NK-92 treated with Interleukin-12 subunit alpha and Interleukin-12 subunit beta, amount 100 ng/mL, for 24 hours (cell line): ENCODE results near the gene NRGN.
"Not testable (repeated sequence)": the region's sequence is repeated elsewhere in the genome, so short reads cannot be mapped to it uniquely, and the experiment has no call there.

ENCODE experiments used
- DNase-seq: peaks from one replicate; lab custom pipeline; 2025; lab: John Stamatoyannopoulos, UW

Gene NRGN

GRCh38 chr11:124758355-124759265 is 18.9 kb downstream of the NRGN start:
- no peak for DNase-seq

- DNase-seq = no peak
These were observed 19.8 kb downstream of the NRGN start for GRCh38 chr11:124759266-124760204.

- no peak for DNase-seq
These were observed 20.5 kb downstream of the NRGN start for GRCh38 chr11:124760205-124760652.

GRCh38 chr11:124760806-124761205 is 21.1 kb downstream of the NRGN start:
- no peak for DNase-seq

- DNase-seq = no peak
These were observed 21.8 kb downstream of the NRGN start for GRCh38 chr11:124761301-124762104.

- no peak for DNase-seq
These were observed 22.4 kb downstream of the NRGN start, which contains the start of gene ESAM for GRCh38 chr11:124762105-124762623. Gene ESAM, minus strand, starts transcription at chr11:124762290. Its CDS starts 136 bp downstream, at chr11:124762154.

- no peak for DNase-seq
These were observed 22.9 kb downstream of the NRGN start for GRCh38 chr11:124762624-124763155.

GRCh38 chr11:124763156-124763947 is 23.6 kb downstream of the NRGN start:
- DNase-seq = peak; percentile 19

- DNase-seq = no peak
These were observed 26.4 kb downstream of the NRGN start for GRCh38 chr11:124766156-124766555.

- no peak for DNase-seq
These were observed 29.2 kb downstream of the NRGN start for GRCh38 chr11:124768914-124769313.

GRCh38 chr11:124769806-124770774 is 30.3 kb downstream of the NRGN start:
- DNase-seq = no peak

GRCh38 chr11:124770959-124771358 is 31.2 kb downstream of the NRGN start:
- not testable (repeated sequence) for DNase-seq

- no peak for DNase-seq
These were observed 37.3 kb downstream of the NRGN start for GRCh38 chr11:124776865-124777645.

- DNase-seq = no peak
These were observed 38.5 kb downstream of the NRGN start for GRCh38 chr11:124778281-124778680.

- no peak for DNase-seq
These were observed 39.8 kb downstream of the NRGN start for GRCh38 chr11:124779568-124779967.

GRCh38 chr11:124783002-124783401 is 43.3 kb downstream of the NRGN start:
- DNase-seq = no peak

GRCh38 chr11:124784051-124784450 is 44.3 kb downstream of the NRGN start:
- no peak for DNase-seq

- no peak for DNase-seq
These were observed 48.8 kb downstream of the NRGN start for GRCh38 chr11:124788521-124788920.
